Liver (tissue), 9 donors: Measurements from ENCODE around the gene KANSL1. TPM values are rescaled to one million over a fixed set of nuclear protein-coding genes. Genes with fewer than 3 reads are reported as not detected.

ENCODE experiments used
- DNase-seq: peaks from one replicate; pipeline ENCODE4 v3.0.0-alpha.2; 2017; ENCODE audit warnings: low spot score
- H3K27ac ChIP-seq, 2 donors: one replicate each; pipeline ENCODE4 v1.7.0; 2013; ENCODE audit warnings: inconsistent platforms in 2 of 2, low read length in 2 of 2, control low read depth in 1 of 2, low read depth in 1 of 2, mild to moderate bottlenecking in 1 of 2
- H3K27me3 ChIP-seq, 4 donors: one replicate each; pipeline versions ENCODE4 v1.6.1 to v1.7.0; 2013; ENCODE audit warnings: low read length in 3 of 4, inconsistent platforms in 1 of 4, mild to moderate bottlenecking in 1 of 4, moderate library complexity in 1 of 4; ENCODE audit not compliant: control insufficient read depth in 4 of 4, insufficient read depth in 4 of 4
- H3K36me3 ChIP-seq, 4 donors: one replicate each; pipeline versions ENCODE4 v1.6.1 to v1.7.0; 2013; ENCODE audit warnings: low read length in 3 of 4, mild to moderate bottlenecking in 3 of 4, low read depth in 1 of 4, moderate library complexity in 1 of 4; ENCODE audit not compliant: control insufficient read depth in 4 of 4, insufficient read depth in 3 of 4
- H3K4me1 ChIP-seq, 4 donors: one replicate each; pipeline versions ENCODE4 v1.6.1 to v1.7.0; 2013; ENCODE audit warnings: low read length in 3 of 4, mild to moderate bottlenecking in 3 of 4, moderate library complexity in 1 of 4; ENCODE audit not compliant: control insufficient read depth in 4 of 4, insufficient read depth in 4 of 4
- H3K4me3 ChIP-seq, 3 donors: one replicate each; pipeline versions ENCODE4 v1.6.1 to v1.7.0; 2013; ENCODE audit warnings: low read length in 3 of 3, control low read depth in 1 of 3, low read depth in 1 of 3, mild to moderate bottlenecking in 1 of 3
- H3K9ac ChIP-seq, 2 donors: one replicate each; pipeline ENCODE4 v1.7.0; 2013; ENCODE audit warnings: low read length in 2 of 2, mild to moderate bottlenecking in 2 of 2, moderate library complexity in 2 of 2, control low read depth in 1 of 2, low read depth in 1 of 2
- H3K9me3 ChIP-seq, 4 donors: one replicate each; pipeline versions ENCODE4 v1.6.1 to v1.7.0; 2013; ENCODE audit warnings: low read length in 3 of 4; ENCODE audit not compliant: control insufficient read depth in 4 of 4
- EGR1 ChIP-seq, 2 donors: IDR thresholded peaks; 2 replicates each; pipeline ENCODE4 v1.6.1; 2016 to 2018; ENCODE audit warnings: antibody characterized with exemption in 2 of 2, low read depth in 2 of 2
- FOXA1 ChIP-seq: IDR thresholded peaks from 2 replicates; pipeline ENCODE4 v1.6.1; 2016; ENCODE audit warnings: antibody characterized with exemption
- GABPA ChIP-seq, 2 donors: IDR thresholded peaks in 1 of 2; conservative IDR thresholded peaks in 1 of 2; 2 replicates each; pipeline ENCODE4 v1.6.1; 2016; ENCODE audit warnings: antibody characterized with exemption in 2 of 2, mild to moderate bottlenecking in 1 of 2, moderate library complexity in 1 of 2
- HNF4A ChIP-seq, 2 donors: conservative IDR thresholded peaks; 2 replicates each; pipeline ENCODE4 v1.6.1; 2016; ENCODE audit warnings: antibody characterized with exemption in 2 of 2, mild to moderate bottlenecking in 2 of 2
- HNF4G ChIP-seq: IDR thresholded peaks from 2 replicates; pipeline ENCODE4 v1.6.1; 2016; ENCODE audit warnings: antibody characterized with exemption
- JUND ChIP-seq, 2 donors: IDR thresholded peaks; 2 replicates each; pipeline ENCODE4 v1.6.1; 2016; ENCODE audit warnings: antibody characterized with exemption in 2 of 2
- NR2F2 ChIP-seq: IDR thresholded peaks from 2 replicates; pipeline ENCODE4 v1.6.1; 2016; ENCODE audit warnings: antibody characterized with exemption
- RAD21 ChIP-seq, 2 donors: IDR thresholded peaks; 2 replicates each; pipeline ENCODE4 v1.6.1; 2016; ENCODE audit warnings: antibody characterized with exemption in 2 of 2, mild to moderate bottlenecking in 2 of 2
- SP1 ChIP-seq: IDR thresholded peaks from 2 replicates; pipeline ENCODE4 v1.6.1; 2018; ENCODE audit warnings: antibody characterized with exemption, mild to moderate bottlenecking
- YY1 ChIP-seq: IDR thresholded peaks from 2 replicates; pipeline ENCODE4 v1.6.1; 2016; ENCODE audit warnings: antibody characterized with exemption, mild to moderate bottlenecking
- WGBS: extraction: QIAGEN DNeasy Blood & Tissue Kit; methylation state at CpG from one replicate; pipeline ENCODE4 v1.1.7; 2013; 5-methylcytosine and 5-hydroxymethylcytosine counted together
- polyA plus RNA-seq, 2 donors: library from polyadenylated mRNA; stranded (reverse) in 1 of 2; unstranded in 1 of 2; fragments of 200-250 nt in 1 of 2; fragments of >200 nt in 1 of 2; fragmentation: Nextera tagmentation in 1 of 2; extraction: Ambion mirVana in 1 of 2; gene quantifications; one replicate each; pipeline versions ENCODE4 v1.2.1 to v1.2.3, GENCODE V29; 2013 to 2015
- total RNA-seq, 2 donors: library from RNA; depleted of rRNA; stranded (reverse); fragments of >200 nt; gene quantifications; one replicate each; pipeline ENCODE4 v1.2.3, GENCODE V29; 2014
- TF ChIP-seq, protein P1 (sequence below): IDR thresholded peaks from 2 replicates; pipeline ENCODE4 v1.6.1; 2016; ENCODE audit warnings: antibody characterized with exemption
- TF ChIP-seq, protein P2 (sequence below): IDR thresholded peaks from 2 replicates; pipeline ENCODE4 v1.6.1; 2016; ENCODE audit warnings: antibody characterized with exemption
- TF ChIP-seq, protein P3 (sequence below): IDR thresholded peaks from 2 replicates; pipeline ENCODE4 v1.6.1; 2016; ENCODE audit warnings: antibody characterized with exemption
- TF ChIP-seq, protein P4 (sequence below): IDR thresholded peaks from 2 replicates; pipeline ENCODE4 v1.6.1; 2016; ENCODE audit warnings: antibody characterized with exemption, mild to moderate bottlenecking
- TF ChIP-seq, protein P5 (sequence below): fragments of 150-350 bp; IDR thresholded peaks from 2 replicates; pipeline ENCODE4 v1.5.1; 2017; ENCODE audit warnings: improper control_type of control experiment, low read depth, low read length; ENCODE audit not compliant: missing input control
- donor health status: healthy.
- donor health status: healthy.
- donor health status: healthy.
- donor health status: healthy.
- donor health status: healthy.

KANSL1 gene
- total and polyA plus RNA-seq, 4 donors, result 5.5 to 86.3 (median 24.0) TPM

DNA sequence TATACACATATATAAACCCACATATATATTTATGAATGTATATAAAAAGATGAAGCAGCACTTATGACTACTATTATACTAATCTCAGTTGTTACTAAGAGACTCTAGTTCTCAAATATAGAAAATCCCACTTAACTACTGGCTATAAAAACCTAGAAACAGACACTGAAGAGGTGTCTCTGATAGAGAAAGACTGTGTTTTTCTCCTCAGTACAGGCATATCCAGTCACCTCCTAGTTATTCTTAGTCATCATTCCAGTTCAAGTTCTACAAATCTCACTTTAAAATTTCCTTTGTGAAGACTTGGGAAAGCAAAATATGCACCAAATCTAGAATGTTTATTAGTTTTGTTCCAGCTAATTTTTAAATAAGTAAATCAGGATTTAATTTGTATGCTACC is 100.2 kb downstream of the KANSL1 start:
- peaks cover 0 to 5% (median 2%) of the 10 kb centered on the region in 4 donors for H3K36me3 ChIP-seq
- no peaks in the 10 kb centered on the region for H3K4me1 ChIP-seq
- DNase-seq, result no peak
- H3K9ac ChIP-seq, result no peak overlapping the region
- no peaks in the 10 kb centered on the region for H3K27me3 ChIP-seq
- no peak overlapping the region for H3K4me3 ChIP-seq
- no peaks in the 10 kb centered on the region for H3K9me3 ChIP-seq
- TF ChIP-seq NR2F2, result no peak
- no peak for TF ChIP-seq EGR1 (IDR thresholded peaks at IDR 0.05; ENCODE audit: low read depth in 2 of 2)
- TF ChIP-seq SP1, result no peak
- no peak for TF ChIP-seq HNF4G
- TF ChIP-seq FOXA1, result no peak
- TF ChIP-seq, protein P1, sequence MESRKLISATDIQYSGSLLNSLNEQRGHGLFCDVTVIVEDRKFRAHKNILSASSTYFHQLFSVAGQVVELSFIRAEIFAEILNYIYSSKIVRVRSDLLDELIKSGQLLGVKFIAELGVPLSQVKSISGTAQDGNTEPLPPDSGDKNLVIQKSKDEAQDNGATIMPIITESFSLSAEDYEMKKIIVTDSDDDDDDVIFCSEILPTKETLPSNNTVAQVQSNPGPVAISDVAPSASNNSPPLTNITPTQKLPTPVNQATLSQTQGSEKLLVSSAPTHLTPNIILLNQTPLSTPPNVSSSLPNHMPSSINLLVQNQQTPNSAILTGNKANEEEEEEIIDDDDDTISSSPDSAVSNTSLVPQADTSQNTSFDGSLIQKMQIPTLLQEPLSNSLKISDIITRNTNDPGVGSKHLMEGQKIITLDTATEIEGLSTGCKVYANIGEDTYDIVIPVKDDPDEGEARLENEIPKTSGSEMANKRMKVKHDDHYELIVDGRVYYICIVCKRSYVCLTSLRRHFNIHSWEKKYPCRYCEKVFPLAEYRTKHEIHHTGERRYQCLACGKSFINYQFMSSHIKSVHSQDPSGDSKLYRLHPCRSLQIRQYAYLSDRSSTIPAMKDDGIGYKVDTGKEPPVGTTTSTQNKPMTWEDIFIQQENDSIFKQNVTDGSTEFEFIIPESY, result no peak
- TF ChIP-seq JUND (IDR thresholded peaks at IDR 0.05), result no peak
- TF ChIP-seq GABPA (IDR thresholded peaks at IDR 0.05 in 1 of 2, conservative IDR thresholded peaks at IDR 0.05 in 1 of 2), result no peak
- TF ChIP-seq, protein P2, sequence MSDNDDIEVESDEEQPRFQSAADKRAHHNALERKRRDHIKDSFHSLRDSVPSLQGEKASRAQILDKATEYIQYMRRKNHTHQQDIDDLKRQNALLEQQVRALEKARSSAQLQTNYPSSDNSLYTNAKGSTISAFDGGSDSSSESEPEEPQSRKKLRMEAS, result no peak
- TF ChIP-seq, protein P3, sequence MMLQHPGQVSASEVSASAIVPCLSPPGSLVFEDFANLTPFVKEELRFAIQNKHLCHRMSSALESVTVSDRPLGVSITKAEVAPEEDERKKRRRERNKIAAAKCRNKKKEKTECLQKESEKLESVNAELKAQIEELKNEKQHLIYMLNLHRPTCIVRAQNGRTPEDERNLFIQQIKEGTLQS, result no peak
- TF ChIP-seq, protein P4, sequence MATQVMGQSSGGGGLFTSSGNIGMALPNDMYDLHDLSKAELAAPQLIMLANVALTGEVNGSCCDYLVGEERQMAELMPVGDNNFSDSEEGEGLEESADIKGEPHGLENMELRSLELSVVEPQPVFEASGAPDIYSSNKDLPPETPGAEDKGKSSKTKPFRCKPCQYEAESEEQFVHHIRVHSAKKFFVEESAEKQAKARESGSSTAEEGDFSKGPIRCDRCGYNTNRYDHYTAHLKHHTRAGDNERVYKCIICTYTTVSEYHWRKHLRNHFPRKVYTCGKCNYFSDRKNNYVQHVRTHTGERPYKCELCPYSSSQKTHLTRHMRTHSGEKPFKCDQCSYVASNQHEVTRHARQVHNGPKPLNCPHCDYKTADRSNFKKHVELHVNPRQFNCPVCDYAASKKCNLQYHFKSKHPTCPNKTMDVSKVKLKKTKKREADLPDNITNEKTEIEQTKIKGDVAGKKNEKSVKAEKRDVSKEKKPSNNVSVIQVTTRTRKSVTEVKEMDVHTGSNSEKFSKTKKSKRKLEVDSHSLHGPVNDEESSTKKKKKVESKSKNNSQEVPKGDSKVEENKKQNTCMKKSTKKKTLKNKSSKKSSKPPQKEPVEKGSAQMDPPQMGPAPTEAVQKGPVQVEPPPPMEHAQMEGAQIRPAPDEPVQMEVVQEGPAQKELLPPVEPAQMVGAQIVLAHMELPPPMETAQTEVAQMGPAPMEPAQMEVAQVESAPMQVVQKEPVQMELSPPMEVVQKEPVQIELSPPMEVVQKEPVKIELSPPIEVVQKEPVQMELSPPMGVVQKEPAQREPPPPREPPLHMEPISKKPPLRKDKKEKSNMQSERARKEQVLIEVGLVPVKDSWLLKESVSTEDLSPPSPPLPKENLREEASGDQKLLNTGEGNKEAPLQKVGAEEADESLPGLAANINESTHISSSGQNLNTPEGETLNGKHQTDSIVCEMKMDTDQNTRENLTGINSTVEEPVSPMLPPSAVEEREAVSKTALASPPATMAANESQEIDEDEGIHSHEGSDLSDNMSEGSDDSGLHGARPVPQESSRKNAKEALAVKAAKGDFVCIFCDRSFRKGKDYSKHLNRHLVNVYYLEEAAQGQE, result no peak
- no peak for TF ChIP-seq HNF4A (conservative IDR thresholded peaks at IDR 0.05)
- TF ChIP-seq, protein P5, sequence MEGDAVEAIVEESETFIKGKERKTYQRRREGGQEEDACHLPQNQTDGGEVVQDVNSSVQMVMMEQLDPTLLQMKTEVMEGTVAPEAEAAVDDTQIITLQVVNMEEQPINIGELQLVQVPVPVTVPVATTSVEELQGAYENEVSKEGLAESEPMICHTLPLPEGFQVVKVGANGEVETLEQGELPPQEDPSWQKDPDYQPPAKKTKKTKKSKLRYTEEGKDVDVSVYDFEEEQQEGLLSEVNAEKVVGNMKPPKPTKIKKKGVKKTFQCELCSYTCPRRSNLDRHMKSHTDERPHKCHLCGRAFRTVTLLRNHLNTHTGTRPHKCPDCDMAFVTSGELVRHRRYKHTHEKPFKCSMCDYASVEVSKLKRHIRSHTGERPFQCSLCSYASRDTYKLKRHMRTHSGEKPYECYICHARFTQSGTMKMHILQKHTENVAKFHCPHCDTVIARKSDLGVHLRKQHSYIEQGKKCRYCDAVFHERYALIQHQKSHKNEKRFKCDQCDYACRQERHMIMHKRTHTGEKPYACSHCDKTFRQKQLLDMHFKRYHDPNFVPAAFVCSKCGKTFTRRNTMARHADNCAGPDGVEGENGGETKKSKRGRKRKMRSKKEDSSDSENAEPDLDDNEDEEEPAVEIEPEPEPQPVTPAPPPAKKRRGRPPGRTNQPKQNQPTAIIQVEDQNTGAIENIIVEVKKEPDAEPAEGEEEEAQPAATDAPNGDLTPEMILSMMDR, result no peak
- no peak for TF ChIP-seq RAD21 (IDR thresholded peaks at IDR 0.05)
- no peak for TF ChIP-seq YY1
- H3K27ac ChIP-seq, result no peak overlapping the region

DNA sequence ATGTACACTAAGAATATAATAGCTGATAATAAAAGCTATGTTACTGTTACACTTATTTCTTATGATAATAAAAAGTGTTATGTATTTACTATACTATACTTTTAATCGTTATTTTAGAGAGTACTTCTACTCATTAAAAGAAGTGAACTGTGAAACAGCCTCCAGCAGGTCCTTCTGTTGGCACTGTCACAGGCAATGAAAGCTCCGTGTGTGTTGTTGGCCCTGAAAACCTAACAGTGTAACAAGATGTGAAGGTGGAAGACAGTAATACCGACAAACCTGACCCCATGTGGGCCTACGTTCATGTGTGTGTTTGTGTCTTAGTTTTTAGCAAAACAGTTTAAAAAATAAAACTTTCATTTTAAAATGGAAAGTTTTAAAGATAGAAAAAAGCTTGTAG is 102.4 kb downstream of the KANSL1 start:
- H3K36me3 ChIP-seq, result peaks cover 0 to 5% (median 2%) of the 10 kb centered on the region in 4 donors
- no peak overlapping the region for H3K4me3 ChIP-seq
- no peaks in the 10 kb centered on the region for H3K27me3 ChIP-seq
- H3K9me3 ChIP-seq, result no peaks in the 10 kb centered on the region
- no peak overlapping the region for H3K27ac ChIP-seq
- DNase-seq, result no peak
- no peak for TF ChIP-seq HNF4G
- TF ChIP-seq SP1, result no peak
- TF ChIP-seq FOXA1, result no peak
- TF ChIP-seq, protein P4, result no peak
- TF ChIP-seq, protein P2, result no peak
- TF ChIP-seq NR2F2, result no peak
- H3K4me1 ChIP-seq, result no peaks in the 10 kb centered on the region
- WGBS, result 82% methylated on average over 4 of the region's 4 CpGs
- H3K9ac ChIP-seq, result no peak overlapping the region
